ENCODE results near the gene MBTPS1.
A peak's percentile ranks its signal among the peaks of the same experiment; 100 is the strongest.

MBTPS1 gene

GRCh38 chr16:84087466-84088151 is 29.1 kb downstream of the MBTPS1 start:
- H3K27me3 ChIP-seq (ENCODE audit: low read length): no peaks in the 10 kb centered on the region
- H2AFZ ChIP-seq (ENCODE audit: low read depth, low read length, severe bottlenecking): no peak overlapping the region
- TF ChIP-seq, protein P1, sequence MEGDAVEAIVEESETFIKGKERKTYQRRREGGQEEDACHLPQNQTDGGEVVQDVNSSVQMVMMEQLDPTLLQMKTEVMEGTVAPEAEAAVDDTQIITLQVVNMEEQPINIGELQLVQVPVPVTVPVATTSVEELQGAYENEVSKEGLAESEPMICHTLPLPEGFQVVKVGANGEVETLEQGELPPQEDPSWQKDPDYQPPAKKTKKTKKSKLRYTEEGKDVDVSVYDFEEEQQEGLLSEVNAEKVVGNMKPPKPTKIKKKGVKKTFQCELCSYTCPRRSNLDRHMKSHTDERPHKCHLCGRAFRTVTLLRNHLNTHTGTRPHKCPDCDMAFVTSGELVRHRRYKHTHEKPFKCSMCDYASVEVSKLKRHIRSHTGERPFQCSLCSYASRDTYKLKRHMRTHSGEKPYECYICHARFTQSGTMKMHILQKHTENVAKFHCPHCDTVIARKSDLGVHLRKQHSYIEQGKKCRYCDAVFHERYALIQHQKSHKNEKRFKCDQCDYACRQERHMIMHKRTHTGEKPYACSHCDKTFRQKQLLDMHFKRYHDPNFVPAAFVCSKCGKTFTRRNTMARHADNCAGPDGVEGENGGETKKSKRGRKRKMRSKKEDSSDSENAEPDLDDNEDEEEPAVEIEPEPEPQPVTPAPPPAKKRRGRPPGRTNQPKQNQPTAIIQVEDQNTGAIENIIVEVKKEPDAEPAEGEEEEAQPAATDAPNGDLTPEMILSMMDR (IDR thresholded peaks at IDR 0.05; ENCODE audit: insufficient read depth, low read length, poor library complexity, severe bottlenecking): no peak
- TF ChIP-seq EZH2phosphoT487 (conservative IDR thresholded peaks at IDR 0.05; ENCODE audit: low read length): no peak
- no peaks in the 10 kb centered on the region for H3K79me2 ChIP-seq (ENCODE audit: insufficient read depth, low read length)
- H3F3A ChIP-seq (ENCODE audit: insufficient read depth): peaks cover 31% of the 10 kb centered on the region; the same call in 1 of the 2 replicates
- no peaks in the 10 kb centered on the region for H3K9me3 ChIP-seq (ENCODE audit: insufficient read depth, low read length)
- peaks cover 10% of the 10 kb centered on the region; the same call in 1 of the 2 replicates for H3K36me3 ChIP-seq (ENCODE audit: low read length)
- no peak overlapping the region for H3K9ac ChIP-seq (ENCODE audit: low read length)
- H3K4me2 ChIP-seq (ENCODE audit: low read depth, low read length, poor library complexity, severe bottlenecking): no peak overlapping the region
- H4K20me1 ChIP-seq (ENCODE audit: low read depth, low read length): no peaks in the 10 kb centered on the region
- H3K27ac ChIP-seq (ENCODE audit: low read depth, low read length): peak overlapping the region; percentile 76
- H3K4me3 ChIP-seq (ENCODE audit: insufficient read depth, low read length, poor library complexity, severe bottlenecking): no peak overlapping the region
- no peaks in the 10 kb centered on the region for H3K9me2 ChIP-seq (replicated peaks; ENCODE audit: insufficient read depth, low read length)

GRCh38 chr16:84087001-84087400 is 29.7 kb downstream of the MBTPS1 start:
- no peak overlapping the region; the same call in 1 of the 2 replicates for H3K27ac ChIP-seq (ENCODE audit: low read depth, low read length)
- H3K9me2 ChIP-seq (replicated peaks; ENCODE audit: insufficient read depth, low read length): no peaks in the 10 kb centered on the region
- no peaks in the 10 kb centered on the region for H4K20me1 ChIP-seq (ENCODE audit: low read depth, low read length)
- H3F3A ChIP-seq (ENCODE audit: insufficient read depth): peaks cover 31% of the 10 kb centered on the region; the same call in 1 of the 2 replicates
- H3K36me3 ChIP-seq (ENCODE audit: low read length): peaks cover 10% of the 10 kb centered on the region; the same call in 1 of the 2 replicates
- no peak overlapping the region for H3K4me2 ChIP-seq (ENCODE audit: low read depth, low read length, poor library complexity, severe bottlenecking)
- H2AFZ ChIP-seq (ENCODE audit: low read depth, low read length, severe bottlenecking): no peak overlapping the region
- no peaks in the 10 kb centered on the region for H3K27me3 ChIP-seq (ENCODE audit: low read length)
- no peak overlapping the region for H3K4me3 ChIP-seq (ENCODE audit: insufficient read depth, low read length, poor library complexity, severe bottlenecking)
- TF ChIP-seq, protein P1 (IDR thresholded peaks at IDR 0.05; ENCODE audit: insufficient read depth, low read length, poor library complexity, severe bottlenecking): no peak
- TF ChIP-seq EZH2phosphoT487 (conservative IDR thresholded peaks at IDR 0.05; ENCODE audit: low read length): no peak
- H3K9me3 ChIP-seq (ENCODE audit: insufficient read depth, low read length): no peaks in the 10 kb centered on the region
- no peak overlapping the region for H3K9ac ChIP-seq (ENCODE audit: low read length)
- no peaks in the 10 kb centered on the region for H3K79me2 ChIP-seq (ENCODE audit: insufficient read depth, low read length)

- no peak overlapping the region for H2AFZ ChIP-seq (ENCODE audit: low read depth, low read length, severe bottlenecking)
- H3K27me3 ChIP-seq (ENCODE audit: low read length): no peaks in the 10 kb centered on the region
- H3F3A ChIP-seq (ENCODE audit: insufficient read depth): peaks cover 31% of the 10 kb centered on the region; the same call in 1 of the 2 replicates
- H3K4me2 ChIP-seq (ENCODE audit: low read depth, low read length, poor library complexity, severe bottlenecking): peak overlapping the region; percentile 52
- no peaks in the 10 kb centered on the region for H3K79me2 ChIP-seq (ENCODE audit: insufficient read depth, low read length)
- peaks cover 10% of the 10 kb centered on the region; the same call in 1 of the 2 replicates for H3K36me3 ChIP-seq (ENCODE audit: low read length)
- H3K4me3 ChIP-seq (ENCODE audit: insufficient read depth, low read length, poor library complexity, severe bottlenecking): no peak overlapping the region
- H3K9me2 ChIP-seq (replicated peaks; ENCODE audit: insufficient read depth, low read length): no peaks in the 10 kb centered on the region
- H3K9ac ChIP-seq (ENCODE audit: low read length): peak overlapping the region; percentile 14; the same call in 1 of the 2 replicates
- peak overlapping the region; percentile 76 for H3K27ac ChIP-seq (ENCODE audit: low read depth, low read length)
- no peaks in the 10 kb centered on the region for H3K9me3 ChIP-seq (ENCODE audit: insufficient read depth, low read length)
- TF ChIP-seq, protein P1 (IDR thresholded peaks at IDR 0.05; ENCODE audit: insufficient read depth, low read length, poor library complexity, severe bottlenecking): no peak
- no peak for TF ChIP-seq EZH2phosphoT487 (conservative IDR thresholded peaks at IDR 0.05; ENCODE audit: low read length)
- H4K20me1 ChIP-seq (ENCODE audit: low read depth, low read length): no peaks in the 10 kb centered on the region
These were observed 30.4 kb downstream of the MBTPS1 start for GRCh38 chr16:84086341-84086740.
